HG03097 (cell line): ENCODE data around the gene TFF1.

Source experiments
- ATAC-seq: cut with Tn5 transposase; IDR thresholded peaks from one replicate; pipeline ENCODE4 v1.9.1; 2021; ENCODE audit not compliant: unreplicated experiment, low FRiP score

The TFF1 gene

DNA sequence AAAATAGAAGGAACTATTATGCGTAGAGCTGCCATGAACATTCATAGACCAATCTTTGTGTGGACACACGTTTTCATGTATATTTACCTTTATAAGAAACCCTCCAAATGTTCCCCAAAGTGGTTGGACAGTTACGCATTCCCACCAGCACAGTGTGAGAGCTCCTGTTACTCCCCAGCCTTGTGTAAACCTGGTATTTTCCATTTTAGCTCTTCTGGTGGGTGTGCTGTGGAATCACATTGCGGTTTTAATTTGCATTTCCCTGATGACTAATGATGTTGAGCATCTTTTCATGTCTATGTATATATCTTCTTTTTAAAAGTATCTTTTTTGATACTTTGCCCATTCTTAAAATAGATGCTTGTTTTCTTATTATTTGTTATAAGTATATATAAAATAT, 34.2 kb upstream of the TFF1 start:
- no peak for ATAC-seq

DNA sequence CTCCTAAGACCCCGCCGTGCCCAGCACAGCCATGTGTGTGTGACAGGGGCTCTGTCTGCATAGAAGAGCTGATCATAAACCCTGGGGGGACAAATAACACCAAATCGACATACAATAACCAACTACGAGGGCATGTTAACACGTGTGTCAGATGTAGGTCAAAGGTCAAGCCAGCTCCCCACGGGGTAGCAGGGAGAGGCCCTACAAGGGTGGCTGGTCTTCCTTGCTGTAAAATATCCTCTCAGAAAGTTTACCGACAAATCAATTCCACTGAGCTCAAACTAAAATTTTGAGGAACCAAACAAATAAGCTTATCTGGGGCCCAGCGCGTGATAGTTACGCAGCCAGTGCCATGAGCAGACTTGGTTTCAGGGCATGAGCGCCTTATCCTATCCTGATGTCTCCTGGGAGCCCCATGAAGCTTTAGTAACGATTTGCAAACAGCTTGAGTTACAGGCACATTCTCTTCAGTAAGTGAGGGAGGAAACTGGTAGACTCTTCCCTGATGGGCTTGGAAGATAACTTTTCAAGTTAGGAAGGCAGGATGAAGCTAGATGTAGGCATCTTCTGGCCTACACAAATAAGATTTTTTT, 32.2 kb upstream of the TFF1 start:
- ATAC-seq = no peak

GRCh38 chr21:42397746-42398394, 31.5 kb upstream of the TFF1 start:
- no peak for ATAC-seq

- ATAC-seq = no peak
Measured at GRCh38 chr21:42396799-42397745, 30.7 kb upstream of the TFF1 start.

DNA sequence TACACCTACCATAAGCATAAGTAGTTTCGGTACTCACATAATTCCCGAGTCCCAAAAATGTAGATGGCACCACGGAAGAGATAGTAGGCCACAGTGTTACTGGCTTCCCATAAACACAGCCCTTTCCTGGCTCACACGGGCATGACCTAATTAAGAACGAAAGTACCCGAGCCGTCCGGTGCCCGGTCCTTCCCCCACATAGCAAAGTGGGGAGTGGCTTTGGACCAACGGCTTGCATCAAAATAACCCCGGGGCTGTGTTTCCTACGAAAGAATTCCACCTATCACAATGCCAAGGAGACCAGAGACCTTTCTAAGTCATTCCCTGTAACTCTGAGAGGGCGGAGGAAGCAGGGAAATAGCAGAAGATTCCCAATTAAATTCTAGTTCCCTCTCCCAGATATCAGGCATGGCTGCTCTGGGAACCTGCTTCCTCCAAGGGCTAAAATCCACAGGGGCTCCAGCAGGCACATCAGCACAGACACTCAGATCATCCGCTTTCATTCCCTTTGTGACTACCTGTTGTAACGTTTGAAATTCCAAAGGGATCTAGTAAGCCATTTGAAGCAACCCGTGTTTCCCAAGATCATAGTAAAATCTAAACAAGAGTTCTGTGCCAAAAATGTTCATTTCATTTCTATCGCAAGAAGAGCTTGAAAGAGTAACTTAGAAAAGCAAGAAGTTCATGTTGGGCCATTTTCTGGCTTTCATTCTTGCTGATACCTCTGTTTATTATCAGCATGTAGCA, 29.7 kb upstream of the TFF1 start, which contains the start of gene TMPRSS3:
TMPRSS3 (minus strand) TSS at position 148 of the 747 bp plus-strand sequence. CDS start 635 bp downstream, outside the sequence.
- no peak for ATAC-seq

- no peak for ATAC-seq
Measured at GRCh38 chr21:42395302-42395701, 29.0 kb upstream of the TFF1 start.

DNA sequence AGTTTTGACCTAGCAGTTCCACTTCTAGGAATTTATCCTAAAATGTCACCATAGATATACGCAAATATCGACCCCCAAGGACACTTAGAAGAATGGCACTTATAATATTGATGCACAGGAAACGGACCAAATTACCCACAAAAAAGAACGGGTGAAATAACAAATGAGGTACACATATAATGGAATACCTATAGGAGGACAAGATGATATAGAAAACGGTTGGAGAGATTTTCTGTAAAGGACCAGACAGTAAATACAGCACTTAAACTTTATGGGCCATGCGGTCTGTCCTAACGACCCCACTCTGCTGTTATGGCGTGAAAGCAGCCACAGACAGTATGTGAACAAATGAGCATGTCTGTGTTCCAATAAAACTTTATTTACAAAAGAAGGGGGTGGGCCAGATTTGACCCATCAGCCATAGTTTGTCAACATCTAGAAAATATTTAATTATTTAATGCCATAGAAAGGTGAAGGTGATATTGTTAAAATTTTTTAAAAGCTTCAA, 27.2 kb upstream of the TFF1 start:
- ATAC-seq = no peak

GRCh38 chr21:42392731-42393442, 26.6 kb upstream of the TFF1 start:
- peak; percentile 54 for ATAC-seq

DNA sequence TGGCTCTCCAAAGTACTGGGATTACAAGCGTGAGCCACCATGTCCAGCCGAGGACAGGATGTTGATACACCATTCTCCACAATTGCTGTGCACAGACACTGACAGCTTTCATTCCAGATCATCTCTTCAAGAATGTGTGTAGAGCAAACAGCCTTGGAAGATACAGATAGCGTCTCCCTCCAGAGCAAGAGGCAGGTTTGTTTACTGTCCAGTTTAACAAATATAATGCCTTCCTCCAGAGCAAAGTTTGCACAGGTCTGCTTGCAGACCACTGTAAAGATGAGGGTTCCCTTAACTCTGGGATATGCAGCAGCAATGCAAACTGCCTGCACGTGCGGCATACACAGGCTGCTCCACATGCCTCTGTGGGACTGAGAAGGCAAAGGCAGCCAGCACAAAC, 25.0 kb upstream of the TFF1 start:
- ATAC-seq = no peak

GRCh38 chr21:42390696-42391095, 24.4 kb upstream of the TFF1 start:
- no peak for ATAC-seq

GRCh38 chr21:42390193-42390592, 23.9 kb upstream of the TFF1 start:
- ATAC-seq = no peak

GRCh38 chr21:42389449-42389835, 23.1 kb upstream of the TFF1 start:
- ATAC-seq = no peak

DNA sequence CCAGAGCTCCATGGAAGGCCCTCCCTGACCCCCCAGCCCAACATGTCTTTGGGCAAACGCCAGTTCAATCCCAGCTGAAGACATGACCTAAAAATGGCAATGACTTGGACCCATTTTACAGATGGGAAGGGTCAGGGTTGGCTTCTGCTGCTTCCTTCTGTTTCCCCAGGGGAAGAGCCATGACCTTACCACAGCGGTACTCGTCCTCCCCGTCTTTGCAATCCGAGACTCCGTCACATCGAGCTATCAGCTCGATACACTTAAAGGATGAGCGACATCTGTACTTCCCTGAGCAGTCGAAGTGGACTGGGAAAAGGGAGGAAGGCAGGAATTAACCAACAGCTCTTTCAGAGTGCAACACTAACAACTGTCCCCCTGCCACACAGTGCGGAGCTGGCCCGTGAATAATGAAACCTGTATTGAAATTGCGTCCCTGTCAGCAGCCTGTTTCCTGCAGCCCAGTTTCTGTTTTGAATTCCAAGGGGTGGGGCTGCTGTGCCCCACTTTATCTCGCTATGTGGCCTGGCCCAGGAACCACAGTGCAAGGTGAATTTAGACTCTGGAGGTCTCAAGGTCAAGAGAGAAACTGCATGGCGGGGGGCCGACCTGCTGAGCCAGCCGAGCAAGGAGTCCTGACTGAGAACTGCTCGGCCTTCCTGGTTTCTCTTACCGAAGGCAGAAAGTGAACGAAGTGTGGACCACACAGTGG, 22.6 kb upstream of the TFF1 start:
- no peak for ATAC-seq

DNA sequence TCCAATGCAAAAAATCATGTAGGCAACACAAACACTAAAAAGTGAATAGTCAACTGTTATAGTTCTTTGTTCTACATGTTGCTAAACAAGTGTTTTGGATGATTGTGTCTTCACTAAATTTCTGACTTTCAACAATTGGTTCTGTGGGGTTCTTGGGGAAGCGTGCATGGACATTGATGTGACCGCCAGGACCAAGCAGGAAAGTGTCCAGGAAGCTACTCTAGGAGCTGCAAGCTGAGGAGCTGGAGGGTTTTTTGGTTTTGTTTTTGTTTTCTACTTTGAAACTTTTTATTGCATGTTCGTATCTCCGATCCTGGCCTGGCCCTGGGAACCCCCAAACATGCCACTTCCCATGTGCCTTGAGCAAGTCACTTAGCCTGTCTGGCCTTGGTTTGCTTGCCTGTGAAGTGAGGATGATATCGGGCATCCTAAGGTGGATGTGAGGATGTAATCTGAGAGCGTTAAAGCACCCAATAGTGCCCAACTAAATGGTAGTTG, 21.6 kb upstream of the TFF1 start:
- ATAC-seq = no peak

GRCh38 chr21:42387164-42387563, 20.8 kb upstream of the TFF1 start:
- ATAC-seq = no peak

GRCh38 chr21:42386034-42386591, 19.8 kb upstream of the TFF1 start:
- no peak for ATAC-seq

GRCh38 chr21:42385619-42386018, 19.3 kb upstream of the TFF1 start:
- ATAC-seq = no peak

GRCh38 chr21:42384989-42385388, 18.7 kb upstream of the TFF1 start:
- no peak for ATAC-seq
